Liver (tissue), 9 donors: ENCODE measurements around the gene TMCO1. TPM values are rescaled to one million over a fixed set of nuclear protein-coding genes. Genes with fewer than 3 reads are reported as not detected.

Source experiments
- DNase-seq: peaks from one replicate; pipeline ENCODE4 v3.0.0-alpha.2; 2017; ENCODE audit warnings: low spot score
- H3K27ac ChIP-seq, 2 donors: one replicate each; pipeline ENCODE4 v1.7.0; 2013; ENCODE audit warnings: inconsistent platforms in 2 of 2, low read length in 2 of 2, control low read depth in 1 of 2, low read depth in 1 of 2, mild to moderate bottlenecking in 1 of 2
- H3K27me3 ChIP-seq, 4 donors: one replicate each; pipeline versions ENCODE4 v1.6.1 to v1.7.0; 2013; ENCODE audit warnings: low read length in 3 of 4, inconsistent platforms in 1 of 4, mild to moderate bottlenecking in 1 of 4, moderate library complexity in 1 of 4; ENCODE audit not compliant: control insufficient read depth in 4 of 4, insufficient read depth in 4 of 4
- H3K36me3 ChIP-seq, 4 donors: one replicate each; pipeline versions ENCODE4 v1.6.1 to v1.7.0; 2013; ENCODE audit warnings: low read length in 3 of 4, mild to moderate bottlenecking in 3 of 4, low read depth in 1 of 4, moderate library complexity in 1 of 4; ENCODE audit not compliant: control insufficient read depth in 4 of 4, insufficient read depth in 3 of 4
- H3K4me1 ChIP-seq, 4 donors: one replicate each; pipeline versions ENCODE4 v1.6.1 to v1.7.0; 2013; ENCODE audit warnings: low read length in 3 of 4, mild to moderate bottlenecking in 3 of 4, moderate library complexity in 1 of 4; ENCODE audit not compliant: control insufficient read depth in 4 of 4, insufficient read depth in 4 of 4
- H3K4me3 ChIP-seq, 3 donors: one replicate each; pipeline versions ENCODE4 v1.6.1 to v1.7.0; 2013; ENCODE audit warnings: low read length in 3 of 3, control low read depth in 1 of 3, low read depth in 1 of 3, mild to moderate bottlenecking in 1 of 3
- H3K9ac ChIP-seq, 2 donors: one replicate each; pipeline ENCODE4 v1.7.0; 2013; ENCODE audit warnings: low read length in 2 of 2, mild to moderate bottlenecking in 2 of 2, moderate library complexity in 2 of 2, control low read depth in 1 of 2, low read depth in 1 of 2
- H3K9me3 ChIP-seq, 4 donors: one replicate each; pipeline versions ENCODE4 v1.6.1 to v1.7.0; 2013; ENCODE audit warnings: low read length in 3 of 4; ENCODE audit not compliant: control insufficient read depth in 4 of 4
- CTCF ChIP-seq: fragments of 150-350 bp; IDR thresholded peaks from 2 replicates; pipeline ENCODE4 v1.5.1; 2017; ENCODE audit warnings: improper control_type of control experiment, low read depth, low read length; ENCODE audit not compliant: missing input control
- EGR1 ChIP-seq, 2 donors: IDR thresholded peaks; 2 replicates each; pipeline ENCODE4 v1.6.1; 2016 to 2018; ENCODE audit warnings: antibody characterized with exemption in 2 of 2, low read depth in 2 of 2
- FOXA2 ChIP-seq: IDR thresholded peaks from 2 replicates; pipeline ENCODE4 v1.6.1; 2016; ENCODE audit warnings: antibody characterized with exemption
- HNF4A ChIP-seq, 2 donors: conservative IDR thresholded peaks; 2 replicates each; pipeline ENCODE4 v1.6.1; 2016; ENCODE audit warnings: antibody characterized with exemption in 2 of 2, mild to moderate bottlenecking in 2 of 2
- HNF4G ChIP-seq: IDR thresholded peaks from 2 replicates; pipeline ENCODE4 v1.6.1; 2016; ENCODE audit warnings: antibody characterized with exemption
- JUND ChIP-seq, 2 donors: IDR thresholded peaks; 2 replicates each; pipeline ENCODE4 v1.6.1; 2016; ENCODE audit warnings: antibody characterized with exemption in 2 of 2
- SP1 ChIP-seq: IDR thresholded peaks from 2 replicates; pipeline ENCODE4 v1.6.1; 2018; ENCODE audit warnings: antibody characterized with exemption, mild to moderate bottlenecking
- TAF1 ChIP-seq: conservative IDR thresholded peaks from 2 replicates; pipeline ENCODE4 v1.6.1; 2016; ENCODE audit warnings: antibody characterized with exemption, mild to moderate bottlenecking
- YY1 ChIP-seq: IDR thresholded peaks from 2 replicates; pipeline ENCODE4 v1.6.1; 2016; ENCODE audit warnings: antibody characterized with exemption, mild to moderate bottlenecking
- ZBTB33 ChIP-seq: IDR thresholded peaks from 2 replicates; pipeline ENCODE4 v1.6.1; 2016; ENCODE audit warnings: antibody characterized with exemption
- WGBS: extraction: QIAGEN DNeasy Blood & Tissue Kit; methylation state at CpG from one replicate; pipeline ENCODE4 v1.1.7; 2013; 5-methylcytosine and 5-hydroxymethylcytosine counted together
- polyA plus RNA-seq, 2 donors: library from polyadenylated mRNA; stranded (reverse) in 1 of 2; unstranded in 1 of 2; fragments of 200-250 nt in 1 of 2; fragments of >200 nt in 1 of 2; fragmentation: Nextera tagmentation in 1 of 2; extraction: Ambion mirVana in 1 of 2; gene quantifications; one replicate each; pipeline versions ENCODE4 v1.2.1 to v1.2.3, GENCODE V29; 2013 to 2015
- total RNA-seq, 2 donors: library from RNA; depleted of rRNA; stranded (reverse); fragments of >200 nt; gene quantifications; one replicate each; pipeline ENCODE4 v1.2.3, GENCODE V29; 2014
- TF ChIP-seq, protein P1 (sequence below): IDR thresholded peaks from 2 replicates; pipeline ENCODE4 v1.6.1; 2016; ENCODE audit warnings: antibody characterized with exemption, mild to moderate bottlenecking
- donor health status: healthy.
- donor health status: healthy.
- donor health status: healthy.
- donor health status: healthy.
- donor health status: healthy.

Gene TMCO1
- total and polyA plus RNA-seq, 4 donors = 53.8 to 170 (median 71.2) TPM

GRCh38 chr1:165679282-165680036, 89.2 kb downstream of the TMCO1 start:
- Histone ChIP-seq H3K27ac (peak overlapping the region in 1 of 2 donors; percentile 69), H3K4me1 (peaks cover 0 to 18% (median 9%) of the 10 kb centered on the region in 4 donors), H3K4me3 (no peak overlapping the region), H3K27me3 (no peaks in the 10 kb centered on the region), H3K9me3 (no peaks in the 10 kb centered on the region), H3K36me3 (peaks cover 5 to 47% (median 37%) of the 10 kb centered on the region in 4 donors), H3K9ac (no peak overlapping the region)
- WGBS = 93% methylated on average over 1 of the region's 1 CpG
- no peak for TF ChIP-seq HNF4A (conservative IDR thresholded peaks at IDR 0.05)
- TF ChIP-seq YY1 = no peak
- TF ChIP-seq HNF4G = no peak
- TF ChIP-seq SP1 = no peak
- TF ChIP-seq FOXA2 = no peak
- no peak for TF ChIP-seq CTCF
- TF ChIP-seq ZBTB33 = no peak
- TF ChIP-seq, protein P1, sequence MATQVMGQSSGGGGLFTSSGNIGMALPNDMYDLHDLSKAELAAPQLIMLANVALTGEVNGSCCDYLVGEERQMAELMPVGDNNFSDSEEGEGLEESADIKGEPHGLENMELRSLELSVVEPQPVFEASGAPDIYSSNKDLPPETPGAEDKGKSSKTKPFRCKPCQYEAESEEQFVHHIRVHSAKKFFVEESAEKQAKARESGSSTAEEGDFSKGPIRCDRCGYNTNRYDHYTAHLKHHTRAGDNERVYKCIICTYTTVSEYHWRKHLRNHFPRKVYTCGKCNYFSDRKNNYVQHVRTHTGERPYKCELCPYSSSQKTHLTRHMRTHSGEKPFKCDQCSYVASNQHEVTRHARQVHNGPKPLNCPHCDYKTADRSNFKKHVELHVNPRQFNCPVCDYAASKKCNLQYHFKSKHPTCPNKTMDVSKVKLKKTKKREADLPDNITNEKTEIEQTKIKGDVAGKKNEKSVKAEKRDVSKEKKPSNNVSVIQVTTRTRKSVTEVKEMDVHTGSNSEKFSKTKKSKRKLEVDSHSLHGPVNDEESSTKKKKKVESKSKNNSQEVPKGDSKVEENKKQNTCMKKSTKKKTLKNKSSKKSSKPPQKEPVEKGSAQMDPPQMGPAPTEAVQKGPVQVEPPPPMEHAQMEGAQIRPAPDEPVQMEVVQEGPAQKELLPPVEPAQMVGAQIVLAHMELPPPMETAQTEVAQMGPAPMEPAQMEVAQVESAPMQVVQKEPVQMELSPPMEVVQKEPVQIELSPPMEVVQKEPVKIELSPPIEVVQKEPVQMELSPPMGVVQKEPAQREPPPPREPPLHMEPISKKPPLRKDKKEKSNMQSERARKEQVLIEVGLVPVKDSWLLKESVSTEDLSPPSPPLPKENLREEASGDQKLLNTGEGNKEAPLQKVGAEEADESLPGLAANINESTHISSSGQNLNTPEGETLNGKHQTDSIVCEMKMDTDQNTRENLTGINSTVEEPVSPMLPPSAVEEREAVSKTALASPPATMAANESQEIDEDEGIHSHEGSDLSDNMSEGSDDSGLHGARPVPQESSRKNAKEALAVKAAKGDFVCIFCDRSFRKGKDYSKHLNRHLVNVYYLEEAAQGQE = no peak
- no peak for TF ChIP-seq EGR1 (IDR thresholded peaks at IDR 0.05; ENCODE audit: low read depth in 2 of 2)
- TF ChIP-seq TAF1 = no peak
- TF ChIP-seq JUND (IDR thresholded peaks at IDR 0.05) = no peak
- DNase-seq = no peak

- no peak for DNase-seq
- WGBS = under 1% methylated on average over 2 of the region's 2 CpGs
- TF ChIP-seq HNF4A (conservative IDR thresholded peaks at IDR 0.05) = no peak
- Histone ChIP-seq H3K36me3 (peaks cover 5 to 49% (median 39%) of the 10 kb centered on the region in 4 donors), H3K9me3 (no peaks in the 10 kb centered on the region), H3K27me3 (no peaks in the 10 kb centered on the region), H3K4me3 (no peak overlapping the region), H3K4me1 (peaks cover 0 to 15% (median 7%) of the 10 kb centered on the region in 4 donors), H3K9ac (no peak overlapping the region), H3K27ac (no peak overlapping the region)
These were observed 90.2 kb downstream of the TMCO1 start for GRCh38 chr1:165678509-165678908.

Other genes with a start within 250 kb of the TMCO1 start
- not detected for gene LRRC52, start 224.9 kb downstream of the TMCO1 start, total RNA-seq
- gene LRRC52, start 224.9 kb downstream of the TMCO1 start, polyA plus RNA-seq = not detected
- gene MGST3, start 137.6 kb downstream of the TMCO1 start, total RNA-seq = 100 to 1,000 TPM in 1 of 2 donors, 10 to 100 TPM in 1; 68.7 to 307 TPM
- 100 to 1,000 TPM; 177 to 185 TPM for gene MGST3, start 137.6 kb downstream of the TMCO1 start, polyA plus RNA-seq
- gene ALDH9A1, start 70.3 kb downstream of the TMCO1 start, total RNA-seq = 10 to 100 TPM; 42.8 to 93.4 TPM
- gene ALDH9A1, start 70.3 kb downstream of the TMCO1 start, polyA plus RNA-seq = 10 to 100 TPM; 76.1 to 83.5 TPM
- 10 to 100 TPM; 24.5 to 25.5 TPM for gene UCK2, start 58.7 kb upstream of the TMCO1 start, total RNA-seq
- gene UCK2, start 58.7 kb upstream of the TMCO1 start, polyA plus RNA-seq = 10 to 100 TPM in 1 of 2 donors, 1 to 10 TPM in 1; 8.9 to 10.1 TPM